Neural crest cell (in vitro differentiated cells): ENCODE results near the gene LDHA. TPM values are rescaled to one million over a fixed set of nuclear protein-coding genes. Genes with fewer than 3 reads are reported as not detected.

Experiments
- DNase-seq: peaks from one replicate; pipeline ENCODE4 v3.0.0; 2021; ENCODE audit warnings: low read depth, mixed read lengths, low spot score
- H3K27ac Mint-ChIP-seq: one replicate; pipeline ENCODE4 v1.8.0; 2021; ENCODE audit warnings: mild to moderate bottlenecking, mixed read lengths; ENCODE audit not compliant: unreplicated experiment
- H3K27me3 Mint-ChIP-seq: 2 replicates; pipeline ENCODE4 v1.8.0; 2021; ENCODE audit warnings: low read depth, mild to moderate bottlenecking, mixed read lengths
- H3K36me3 Mint-ChIP-seq: 2 replicates; pipeline ENCODE4 v1.8.0; 2021; ENCODE audit warnings: low read depth, mild to moderate bottlenecking, mixed read lengths
- H3K4me1 Mint-ChIP-seq: 2 replicates; pipeline ENCODE4 v1.8.0; 2021; ENCODE audit warnings: mixed read lengths
- H3K4me3 Mint-ChIP-seq: one replicate; pipeline ENCODE4 v1.8.0; 2021; ENCODE audit warnings: mild to moderate bottlenecking, mixed read lengths
- H3K9me3 Mint-ChIP-seq: 2 replicates; pipeline ENCODE4 v1.8.0; 2021; ENCODE audit warnings: mixed read lengths
- total RNA-seq: library from RNA; stranded (reverse); gene quantifications from 2 replicates; pipeline ENCODE4 v1.2.1, GENCODE V29; 2021
- TF ChIP-seq, protein P1 (sequence below): fragments of 200-600 bp; sonication (generic); conservative IDR thresholded peaks from 2 replicates; pipeline ENCODE4 v1.5.0; 2021; ENCODE audit warnings: antibody characterized with exemption, mild to moderate bottlenecking

Gene LDHA
- total RNA-seq, 1 donor from 2014 or later = 297 TPM

DNA sequence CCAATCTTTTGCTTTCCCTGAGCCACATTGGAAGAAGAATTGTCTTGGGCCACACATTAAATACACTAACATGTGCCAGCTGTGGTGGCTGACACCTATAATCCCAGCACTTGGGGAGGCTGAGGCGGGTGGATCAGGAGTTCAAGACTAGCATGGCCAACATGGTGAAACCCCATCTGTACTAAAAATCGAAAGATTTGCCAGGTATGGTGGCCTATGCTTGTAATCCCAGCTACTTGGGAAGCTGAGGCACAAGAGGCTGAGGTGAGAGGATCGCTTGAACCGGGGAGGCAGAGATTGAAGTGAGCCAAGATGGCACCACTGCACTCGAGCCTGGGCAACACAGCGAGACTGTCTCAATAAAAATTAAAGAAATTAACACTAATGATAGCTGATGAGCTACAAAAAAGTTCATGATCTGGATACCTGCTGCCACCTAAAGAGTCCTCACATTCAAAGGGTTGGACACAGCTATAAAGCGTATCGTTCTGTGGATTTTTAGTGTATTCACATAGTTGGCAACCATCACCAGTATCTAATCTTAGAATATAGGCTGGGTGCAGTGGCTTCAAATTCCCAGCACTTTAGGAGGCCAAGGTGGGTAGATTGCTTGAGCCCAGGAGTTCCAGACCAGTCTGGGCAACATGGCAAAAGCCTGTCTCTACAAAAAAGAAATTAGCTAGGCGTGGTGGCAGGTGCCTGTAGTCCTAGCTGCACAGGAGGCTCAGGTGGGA lies 14.4 kb downstream of the LDHA start:
- TF ChIP-seq, protein P1, sequence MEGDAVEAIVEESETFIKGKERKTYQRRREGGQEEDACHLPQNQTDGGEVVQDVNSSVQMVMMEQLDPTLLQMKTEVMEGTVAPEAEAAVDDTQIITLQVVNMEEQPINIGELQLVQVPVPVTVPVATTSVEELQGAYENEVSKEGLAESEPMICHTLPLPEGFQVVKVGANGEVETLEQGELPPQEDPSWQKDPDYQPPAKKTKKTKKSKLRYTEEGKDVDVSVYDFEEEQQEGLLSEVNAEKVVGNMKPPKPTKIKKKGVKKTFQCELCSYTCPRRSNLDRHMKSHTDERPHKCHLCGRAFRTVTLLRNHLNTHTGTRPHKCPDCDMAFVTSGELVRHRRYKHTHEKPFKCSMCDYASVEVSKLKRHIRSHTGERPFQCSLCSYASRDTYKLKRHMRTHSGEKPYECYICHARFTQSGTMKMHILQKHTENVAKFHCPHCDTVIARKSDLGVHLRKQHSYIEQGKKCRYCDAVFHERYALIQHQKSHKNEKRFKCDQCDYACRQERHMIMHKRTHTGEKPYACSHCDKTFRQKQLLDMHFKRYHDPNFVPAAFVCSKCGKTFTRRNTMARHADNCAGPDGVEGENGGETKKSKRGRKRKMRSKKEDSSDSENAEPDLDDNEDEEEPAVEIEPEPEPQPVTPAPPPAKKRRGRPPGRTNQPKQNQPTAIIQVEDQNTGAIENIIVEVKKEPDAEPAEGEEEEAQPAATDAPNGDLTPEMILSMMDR = no peak
- Mint-ChIP-seq H3K4me3 (no peak overlapping the region), H3K27me3 (no peaks in the 10 kb centered on the region), H3K36me3 (peaks cover 7% of the 10 kb centered on the region), H3K9me3 (peaks cover 5% of the 10 kb centered on the region), H3K27ac (no peak overlapping the region), H3K4me1 (peaks cover 17% of the 10 kb centered on the region)
- no peak for DNase-seq

DNA sequence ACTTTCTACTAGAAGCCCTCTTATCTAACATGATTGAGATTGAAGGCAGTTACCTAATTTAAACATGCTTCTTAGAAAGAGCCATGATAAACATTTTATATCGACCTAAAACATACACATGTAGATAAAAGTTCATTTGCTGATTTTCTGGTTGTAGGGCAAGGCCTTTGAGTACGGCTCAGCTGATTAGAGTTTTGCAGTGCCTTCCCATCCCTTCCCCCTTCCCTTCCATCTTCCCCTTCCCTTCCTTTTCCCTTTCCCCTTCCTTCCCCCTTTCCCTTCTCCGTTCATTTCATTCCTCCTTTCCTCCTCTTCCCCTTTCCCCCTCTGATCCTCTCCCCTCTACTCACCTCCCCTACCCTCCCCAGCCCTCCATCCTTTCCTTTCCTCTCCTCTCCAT lies 22.1 kb downstream of the LDHA start:
- no peaks in the 10 kb centered on the region for H3K27me3 Mint-ChIP-seq
- TF ChIP-seq, protein P1 = no peak
- peaks cover 2% of the 10 kb centered on the region for H3K9me3 Mint-ChIP-seq
- H3K4me3 Mint-ChIP-seq = no peak overlapping the region
- no peak for DNase-seq
- H3K27ac Mint-ChIP-seq = no peak overlapping the region
- H3K36me3 Mint-ChIP-seq = no peaks in the 10 kb centered on the region
- peaks cover 27% of the 10 kb centered on the region for H3K4me1 Mint-ChIP-seq

DNA sequence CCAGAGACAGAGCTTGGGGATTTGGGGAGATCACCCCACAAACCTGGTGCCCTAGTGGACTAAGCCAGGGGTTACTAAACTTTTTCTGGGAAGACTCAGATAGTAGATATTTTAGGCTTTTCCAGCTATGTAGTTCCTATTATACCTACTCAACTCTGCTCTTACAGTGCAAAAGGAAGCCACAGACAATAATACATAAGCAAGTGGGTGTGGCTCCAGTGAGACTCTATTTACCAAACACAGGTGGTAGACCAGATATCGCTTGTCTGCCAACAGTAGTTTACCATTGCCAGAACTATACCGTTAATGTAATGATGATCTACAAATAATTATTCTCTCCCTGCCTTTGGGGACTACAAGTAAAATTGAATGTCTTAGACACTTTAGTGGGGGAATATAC lies 24.7 kb downstream of the LDHA start:
- H3K4me1 Mint-ChIP-seq = peaks cover 12% of the 10 kb centered on the region
- TF ChIP-seq, protein P1 = no peak
- H3K36me3 Mint-ChIP-seq = no peaks in the 10 kb centered on the region
- no peak overlapping the region for H3K27ac Mint-ChIP-seq
- H3K27me3 Mint-ChIP-seq = no peaks in the 10 kb centered on the region
- no peaks in the 10 kb centered on the region for H3K9me3 Mint-ChIP-seq
- DNase-seq = no peak
- H3K4me3 Mint-ChIP-seq = no peak overlapping the region

DNA sequence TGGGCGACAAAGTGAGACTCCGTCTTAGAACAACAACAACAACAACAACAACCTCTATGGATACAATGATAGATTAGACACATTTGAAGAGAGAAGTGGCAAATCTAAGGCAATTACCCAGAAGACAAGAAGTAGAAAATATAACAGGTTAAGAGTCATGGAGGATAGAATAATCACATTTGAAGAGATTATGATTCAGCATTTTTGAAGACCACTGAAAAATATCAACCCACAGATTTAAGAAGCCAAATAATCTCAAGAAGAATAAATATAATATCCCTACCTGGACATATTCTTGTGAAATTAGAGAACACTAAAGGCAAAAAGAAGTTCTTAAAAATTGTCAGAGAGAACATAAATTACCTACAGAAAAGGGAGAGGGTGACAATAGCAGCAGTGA lies 25.7 kb downstream of the LDHA start:
- peaks cover 10% of the 10 kb centered on the region for H3K4me1 Mint-ChIP-seq
- no peaks in the 10 kb centered on the region for H3K9me3 Mint-ChIP-seq
- H3K4me3 Mint-ChIP-seq = no peak overlapping the region
- TF ChIP-seq, protein P1 = no peak
- peak overlapping the region; percentile 46 for H3K27ac Mint-ChIP-seq
- H3K27me3 Mint-ChIP-seq = no peaks in the 10 kb centered on the region
- no peaks in the 10 kb centered on the region for H3K36me3 Mint-ChIP-seq
- no peak for DNase-seq

DNA sequence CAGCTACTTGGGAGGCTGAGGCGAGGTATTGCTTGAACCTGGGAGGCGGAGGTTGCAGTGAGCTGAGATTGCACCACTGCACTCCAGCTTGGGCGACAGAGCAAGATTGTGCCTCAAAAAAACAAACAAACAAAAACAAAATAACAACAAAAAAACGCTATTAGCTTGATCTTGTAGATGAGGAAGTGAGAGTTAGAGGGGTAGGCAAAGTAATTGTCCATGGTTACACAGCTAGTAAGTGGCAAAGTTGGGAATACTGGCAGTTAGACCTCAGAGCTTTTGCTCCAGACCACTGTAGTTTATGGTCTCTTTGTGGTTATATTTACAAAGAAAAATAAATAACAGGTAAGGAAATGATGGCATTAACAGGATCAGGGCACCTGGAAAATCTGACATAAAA lies 32.9 kb downstream of the LDHA start:
- Mint-ChIP-seq H3K27ac (no peak overlapping the region), H3K4me1 (no peaks in the 10 kb centered on the region), H3K9me3 (no peaks in the 10 kb centered on the region), H3K4me3 (no peak overlapping the region), H3K27me3 (no peaks in the 10 kb centered on the region), H3K36me3 (no peaks in the 10 kb centered on the region)
- DNase-seq = no peak
- TF ChIP-seq, protein P1 = no peak
